Psoas muscle (tissue), 8 donors: ENCODE results near the gene COX19. TPM values are rescaled to one million over a fixed set of nuclear protein-coding genes. Genes with fewer than 3 reads are reported as not detected.
A peak's percentile ranks its signal among the peaks of the same experiment; 100 is the strongest.
"Not testable (repeated sequence)": the region's sequence is repeated elsewhere in the genome, so short reads cannot be mapped to it uniquely, and the experiment has no call there.

Experiments used
- ATAC-seq, 4 donors: fragments of 200-7000 bp; cut with Tn5 transposase; one replicate each; pipeline ENCODE4 v1.9.1; 2020; ENCODE audit warnings: moderate library complexity in 3 of 4, mild to moderate bottlenecking in 2 of 4
- DNase-seq, 2 donors: peaks; one replicate each; pipeline ENCODE4 v3.0.0-alpha.2; 2020
- H3K27ac ChIP-seq: fragments of 200-600 bp; one replicate; pipeline ENCODE4 v1.8.0; 2022
- H3K27me3 ChIP-seq, 3 donors: fragments of 200-600 bp in 1 of 3; one replicate each; pipeline versions ENCODE4 v1.6.1 to v1.8.0; 2013 to 2022; ENCODE audit warnings: low read length in 2 of 3, mild to moderate bottlenecking in 2 of 3, moderate library complexity in 1 of 3; ENCODE audit not compliant: insufficient read depth in 3 of 3
- H3K36me3 ChIP-seq, 2 donors: fragments of 200-600 bp in 1 of 2; one replicate each; pipeline versions ENCODE4 v1.6.1 to v1.8.0; 2013 to 2022; ENCODE audit warnings: low read depth in 1 of 2, mild to moderate bottlenecking in 1 of 2, moderate library complexity in 1 of 2; ENCODE audit not compliant: insufficient read depth in 1 of 2
- H3K4me1 ChIP-seq: fragments of 200-600 bp; one replicate; pipeline ENCODE4 v1.8.0; 2022
- H3K4me3 ChIP-seq: fragments of 200-600 bp; one replicate; pipeline ENCODE4 v1.8.0; 2022; ENCODE audit warnings: mild to moderate bottlenecking
- H3K9me3 ChIP-seq: fragments of 200-600 bp; one replicate; pipeline ENCODE4 v1.8.0; 2022
- WGBS, 3 donors: extraction: QIAGEN DNeasy Blood & Tissue Kit; methylation state at CpG; one replicate each; pipeline versions ENCODE4 v1.1.6 to v1.1.7; 2013; 5-methylcytosine and 5-hydroxymethylcytosine counted together
- intact Hi-C, 2 donors: fragments of 100-400 bp; cut with DNase I; formaldehyde crosslinking; loops; one replicate each; pipeline versions ENCODE4 v1.11.0 to v1.14.2; 2022
- polyA plus RNA-seq, 3 donors: library from polyadenylated mRNA; stranded (reverse); fragments of 200-250 nt; gene quantifications; one replicate each; pipeline ENCODE4 v1.2.3, GENCODE V29; 2013
- total RNA-seq, 4 donors: library from RNA; stranded (reverse); fragmentation: NEBNext Ultra II Directional in 2 of 4; extraction: Animal tissue kit (Norgen Biotek cat#: 25700) in 2 of 4; gene quantifications; one replicate each; pipeline versions ENCODE4 v1.2.1 to v1.2.4, GENCODE V29; 2021 to 2023
- TF ChIP-seq, protein P1 (sequence below): fragments of 200-600 bp; IDR thresholded peaks from one replicate; pipeline ENCODE4 v1.8.0; 2022; ENCODE audit warnings: antibody characterized with exemption
- donor health status: healthy with polysubstance abuse.
- donor health status: DM: no; HTN: no; CAD: no; lungs with moderate emphysema.
- donor health status: Bipolar disorder and iron deficiency.
- donor health status: healthy.
- donor health status: DM: yes; HTN: yes; CAD: no.
- donor health status: DM: no; HTN: no; CAD: no.
- donor health status: DM: no; HTN: no; CAD: no.
- donor health status: DM: yes; HTN: yes; CAD: no.

Gene COX19
- total and polyA plus RNA-seq, 7 donors = 4.5 to 12.2 (median 7.5) TPM

DNA sequence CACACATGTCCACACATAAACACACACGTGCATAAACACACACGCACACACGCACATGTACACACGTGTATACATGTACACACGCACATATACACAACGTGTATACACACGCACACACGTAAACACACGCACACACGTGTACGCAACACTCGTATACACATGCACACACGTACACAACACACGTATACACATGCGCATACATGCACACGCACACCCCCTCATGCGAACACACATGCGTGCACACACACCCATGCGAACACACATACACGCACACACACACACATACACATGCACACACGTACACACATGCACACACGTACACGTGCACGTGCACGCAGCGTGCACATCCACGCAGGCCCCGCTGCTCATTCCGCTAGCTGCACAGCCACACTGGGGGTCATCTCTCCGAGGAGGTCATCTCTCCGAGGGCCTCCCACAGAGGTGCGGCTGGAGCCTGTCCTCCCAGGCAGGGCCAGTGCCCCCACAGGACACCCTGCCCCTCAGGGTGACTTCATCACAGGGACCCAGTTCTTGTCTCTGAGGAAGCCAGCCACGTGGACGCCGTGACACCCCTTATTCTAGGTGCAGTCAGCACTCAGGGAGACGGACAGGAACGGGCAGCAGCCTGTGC is 33.5 kb upstream of the COX19 start:
- intact Hi-C loops = no loop called here
- TF ChIP-seq, protein P1, sequence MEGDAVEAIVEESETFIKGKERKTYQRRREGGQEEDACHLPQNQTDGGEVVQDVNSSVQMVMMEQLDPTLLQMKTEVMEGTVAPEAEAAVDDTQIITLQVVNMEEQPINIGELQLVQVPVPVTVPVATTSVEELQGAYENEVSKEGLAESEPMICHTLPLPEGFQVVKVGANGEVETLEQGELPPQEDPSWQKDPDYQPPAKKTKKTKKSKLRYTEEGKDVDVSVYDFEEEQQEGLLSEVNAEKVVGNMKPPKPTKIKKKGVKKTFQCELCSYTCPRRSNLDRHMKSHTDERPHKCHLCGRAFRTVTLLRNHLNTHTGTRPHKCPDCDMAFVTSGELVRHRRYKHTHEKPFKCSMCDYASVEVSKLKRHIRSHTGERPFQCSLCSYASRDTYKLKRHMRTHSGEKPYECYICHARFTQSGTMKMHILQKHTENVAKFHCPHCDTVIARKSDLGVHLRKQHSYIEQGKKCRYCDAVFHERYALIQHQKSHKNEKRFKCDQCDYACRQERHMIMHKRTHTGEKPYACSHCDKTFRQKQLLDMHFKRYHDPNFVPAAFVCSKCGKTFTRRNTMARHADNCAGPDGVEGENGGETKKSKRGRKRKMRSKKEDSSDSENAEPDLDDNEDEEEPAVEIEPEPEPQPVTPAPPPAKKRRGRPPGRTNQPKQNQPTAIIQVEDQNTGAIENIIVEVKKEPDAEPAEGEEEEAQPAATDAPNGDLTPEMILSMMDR = no peak
- no peaks in the 10 kb centered on the region for H3K27me3 ChIP-seq

DNA sequence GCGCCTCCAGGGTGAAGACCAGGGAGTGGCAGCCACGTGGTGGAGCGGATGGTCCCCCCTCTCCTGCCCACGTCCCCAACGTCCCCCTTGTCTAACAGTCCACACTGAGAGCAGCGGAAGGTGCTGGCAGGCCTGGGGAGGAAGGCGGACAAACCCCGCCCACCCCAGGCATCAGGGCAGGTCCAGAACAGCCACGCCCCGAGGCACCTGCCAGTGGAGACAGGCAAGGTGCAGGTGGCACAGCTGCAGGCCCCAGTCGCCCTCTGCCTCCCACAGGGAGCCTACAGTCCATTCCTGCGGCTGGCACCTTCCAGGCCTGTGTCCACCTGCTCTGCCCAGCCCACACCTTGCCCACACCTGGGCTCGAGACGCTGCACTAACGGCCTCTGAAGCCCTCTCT is 32.6 kb upstream of the COX19 start:
- Histone ChIP-seq H3K27ac (no peak overlapping the region), H3K36me3 (peaks cover 0 to 10% of the 10 kb centered on the region in 2 donors), H3K27me3 (no peaks in the 10 kb centered on the region), H3K4me1 (no peaks in the 10 kb centered on the region), H3K4me3 (no peak overlapping the region), H3K9me3 (no peaks in the 10 kb centered on the region)
- intact Hi-C loops = no loop called here
- ATAC-seq = peak in 1 of 4 donors; percentile 15
- no peak for DNase-seq
- TF ChIP-seq, protein P1 = no peak
- 89 to 92% (median 92%) methylated on average over 10 to 15 of the region's 15 CpGs for WGBS, 3 donors

More for the DNA sequence above, 33.5 kb upstream of the COX19 start:
- ATAC-seq (no peak), DNase-seq (no peak)
- 92 to 95% (median 94%) methylated on average over 37 of the region's 37 CpGs for WGBS, 3 donors
- H3K27ac ChIP-seq = no peak overlapping the region
- H3K36me3 ChIP-seq = peaks cover 0 to 10% of the 10 kb centered on the region in 2 donors
- H3K4me3 ChIP-seq = no peak overlapping the region
- H3K9me3 ChIP-seq = no peaks in the 10 kb centered on the region
- no peaks in the 10 kb centered on the region for H3K4me1 ChIP-seq

DNA sequence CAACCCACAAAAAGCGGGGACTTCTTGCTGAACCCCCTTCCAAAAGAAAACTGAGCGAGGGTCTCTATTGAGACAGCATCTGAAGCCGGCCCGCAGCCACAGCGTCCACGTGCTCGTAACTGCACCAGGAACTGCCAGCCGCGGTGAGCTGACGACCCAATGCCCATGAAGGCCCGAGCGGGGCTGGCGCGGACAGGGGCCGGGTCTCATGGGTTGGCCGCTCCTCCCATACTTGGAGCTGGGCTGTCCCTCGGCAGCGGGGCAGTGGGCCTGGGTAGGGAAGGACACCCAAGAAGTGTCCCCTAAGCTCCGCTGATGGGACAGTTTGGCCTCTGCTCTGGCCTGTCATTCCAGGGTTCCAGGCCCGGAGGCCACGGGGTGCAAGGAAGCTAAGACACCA is 30.0 kb upstream of the COX19 start:
- H3K4me1 ChIP-seq = no peaks in the 10 kb centered on the region
- intact Hi-C loops = no loop called here
- no peaks in the 10 kb centered on the region for H3K9me3 ChIP-seq
- H3K4me3 ChIP-seq = no peak overlapping the region
- ATAC-seq (no peak), DNase-seq (no peak)
- peaks cover 0 to 10% of the 10 kb centered on the region in 2 donors for H3K36me3 ChIP-seq
- no peak overlapping the region for H3K27ac ChIP-seq
- 92 to 95% (median 93%) methylated on average over 21 of the region's 21 CpGs for WGBS, 3 donors
- no peaks in the 10 kb centered on the region for H3K27me3 ChIP-seq
- TF ChIP-seq, protein P1 = no peak

DNA sequence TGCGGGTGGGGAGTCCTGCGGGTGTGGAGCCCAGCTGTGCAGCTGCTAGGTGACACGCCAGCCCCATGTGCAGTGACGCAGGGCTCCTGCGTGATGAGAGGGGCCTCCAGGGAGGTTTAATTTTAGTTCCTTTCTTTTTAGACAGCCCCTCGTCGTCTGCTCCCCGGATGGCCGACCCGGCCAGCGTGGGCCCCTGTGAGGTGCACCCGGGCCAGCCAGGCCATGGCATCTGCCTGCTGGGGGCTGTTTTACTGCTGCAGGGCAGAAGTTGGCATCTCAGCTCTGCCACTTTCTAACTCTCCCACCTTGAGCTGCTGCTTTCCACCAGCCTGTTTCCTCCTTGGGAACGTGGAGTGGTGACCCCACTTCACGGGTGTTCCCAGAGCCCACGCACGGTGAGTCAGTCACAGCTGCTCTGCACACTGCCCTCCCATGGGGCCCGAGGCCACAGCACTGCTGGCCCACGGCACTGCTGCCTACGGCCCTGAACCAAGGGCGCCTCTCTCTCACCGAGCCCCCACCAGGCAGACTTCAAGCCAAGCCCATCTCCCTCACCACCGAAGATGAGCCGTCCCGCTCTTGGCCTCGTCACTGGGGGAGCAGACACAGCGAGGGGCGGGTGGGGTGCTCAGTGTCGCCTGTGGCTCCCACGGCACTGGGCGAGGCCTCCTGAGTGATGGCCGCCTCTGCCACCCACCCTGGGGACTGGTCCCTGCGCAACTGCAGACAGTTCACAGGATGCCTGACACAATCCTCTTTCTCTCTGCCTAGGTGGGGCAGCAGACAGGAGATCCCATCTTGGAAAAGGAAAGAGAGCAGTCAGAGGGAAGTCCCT is 28.9 kb upstream of the COX19 start:
- TF ChIP-seq, protein P1 = no peak
- Histone ChIP-seq H3K27me3 (no peaks in the 10 kb centered on the region), H3K27ac (no peak overlapping the region), H3K9me3 (no peaks in the 10 kb centered on the region), H3K4me1 (no peaks in the 10 kb centered on the region), H3K4me3 (no peak overlapping the region), H3K36me3 (peaks cover 0 to 3% of the 10 kb centered on the region in 2 donors)
- DNase-seq (no peak), ATAC-seq (no peak)
- 72 to 78% (median 77%) methylated on average over 27 to 32 of the region's 32 CpGs for WGBS, 3 donors
- intact Hi-C loops = no loop called here

DNA sequence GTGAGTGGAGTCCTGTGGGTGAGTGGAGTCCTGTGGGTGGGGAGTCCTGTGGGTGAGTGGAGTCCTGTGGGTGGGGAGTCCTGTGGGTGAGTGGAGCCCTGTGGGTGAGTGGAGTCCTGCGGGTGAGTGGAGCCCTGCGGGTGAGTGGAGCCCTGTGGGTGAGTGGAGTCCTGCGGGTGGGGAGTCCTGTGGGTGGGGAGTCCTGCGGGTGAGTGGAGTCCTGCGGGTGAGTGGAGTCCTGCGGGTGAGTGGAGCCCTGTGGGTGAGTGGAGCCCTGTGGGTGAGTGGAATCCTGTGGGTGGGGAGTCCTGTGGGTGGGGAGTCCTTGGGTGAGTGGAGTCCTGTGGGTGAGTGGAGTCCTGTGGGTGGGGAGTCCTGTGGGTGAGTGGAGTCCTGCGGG is 27.1 kb upstream of the COX19 start:
- intact Hi-C loops, H3K27me3 ChIP-seq, H3K27ac ChIP-seq, ATAC-seq, H3K4me3 ChIP-seq, H3K9me3 ChIP-seq, H3K36me3 ChIP-seq, DNase-seq, H3K4me1 ChIP-seq: not testable (repeated sequence)
- 84 to 100% (median 90%) methylated on average over 1 to 7 of the region's 7 CpGs for WGBS, 3 donors

DNA sequence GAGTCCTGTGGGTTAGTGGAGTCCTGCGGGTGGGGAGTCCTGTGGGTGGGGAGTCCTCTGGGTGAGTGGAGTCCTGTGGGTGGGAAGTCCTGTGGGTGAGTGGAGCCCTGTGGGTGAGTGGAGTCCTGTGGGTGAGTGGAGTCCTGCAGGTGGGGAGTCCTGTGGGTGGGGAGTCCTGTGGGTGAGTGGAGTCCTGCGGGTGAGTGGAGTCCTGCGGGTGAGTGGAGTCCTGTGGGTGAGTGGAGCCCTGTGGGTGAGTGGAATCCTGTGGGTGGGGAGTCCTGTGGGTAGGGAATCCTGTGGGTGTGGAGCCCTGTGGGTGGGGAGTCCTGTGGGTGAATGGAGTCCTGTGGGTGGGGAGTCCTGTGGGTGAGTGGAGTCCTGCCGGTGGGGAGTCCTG is 26.7 kb upstream of the COX19 start:
- ATAC-seq = not testable (repeated sequence)

DNA sequence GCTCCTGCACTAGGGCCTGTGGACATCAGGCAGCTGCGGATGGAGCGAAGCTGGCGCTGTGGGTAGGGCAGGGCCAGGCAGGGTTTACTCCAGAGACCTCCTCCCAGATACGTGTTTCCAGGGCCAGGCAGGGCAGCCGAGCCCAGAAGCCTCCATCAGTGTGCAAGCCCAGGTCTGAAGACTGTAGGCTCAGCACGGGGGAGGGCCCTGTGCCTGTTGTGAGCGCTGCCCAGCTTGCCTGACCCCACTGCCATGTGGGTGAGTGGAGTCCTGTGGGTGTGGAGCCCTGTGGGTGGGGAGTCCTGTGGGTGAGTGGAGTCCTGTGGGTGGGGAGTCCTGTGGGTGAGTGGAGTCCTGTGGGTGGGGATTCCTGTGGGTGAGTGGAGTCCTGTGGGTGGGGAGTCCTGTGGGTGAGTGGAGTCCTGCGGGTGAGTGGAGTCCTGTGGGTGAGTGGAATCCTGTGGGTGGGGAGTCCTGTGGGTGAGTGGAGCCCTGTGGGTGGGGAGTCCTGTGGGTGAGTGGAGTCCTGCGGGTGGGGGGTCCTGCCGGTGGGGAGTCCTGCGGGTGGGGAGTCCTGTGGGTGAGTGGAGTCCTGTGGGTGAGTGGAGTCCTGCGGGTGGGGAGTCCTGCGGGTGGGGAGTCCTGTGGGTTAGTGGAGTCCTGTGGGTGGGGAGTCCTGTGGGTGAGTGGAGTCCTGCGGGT is 25.9 kb upstream of the COX19 start:
- DNase-seq, ATAC-seq, H3K4me3 ChIP-seq, intact Hi-C loops, H3K27me3 ChIP-seq, H3K36me3 ChIP-seq, H3K9me3 ChIP-seq, H3K4me1 ChIP-seq, H3K27ac ChIP-seq: not testable (repeated sequence)
- WGBS, 3 donors = 85 to 92% (median 88%) methylated on average over 13 to 14 of the region's 14 CpGs

More for the DNA sequence above, 26.7 kb upstream of the COX19 start:
- H3K4me1 ChIP-seq, H3K27ac ChIP-seq, H3K4me3 ChIP-seq, H3K9me3 ChIP-seq, H3K27me3 ChIP-seq, DNase-seq, intact Hi-C loops, H3K36me3 ChIP-seq: not testable (repeated sequence)
- WGBS, 3 donors = 91 to 100% (median 100%) methylated on average over 3 to 4 of the region's 4 CpGs
